ENCODE data around the gene TAS2R40.

GRCh38 chr7:143243614-143244013 is 21.8 kb downstream of the TAS2R40 start:
- TF ChIP-seq CTCF (IDR thresholded peaks at IDR 0.05; ENCODE audit: poor library complexity, severe bottlenecking): no peak
- TF ChIP-seq RAD21 (conservative IDR thresholded peaks at IDR 0.05): no peak
- TF ChIP-seq EZH2 (IDR thresholded peaks at IDR 0.05; ENCODE audit: borderline replicate concordance, insufficient read depth, low read length, poor library complexity, severe bottlenecking): no peak
- TF ChIP-seq TAF1 (IDR thresholded peaks at IDR 0.05; ENCODE audit: low read depth): no peak
- no peak for TF ChIP-seq EP300 (conservative IDR thresholded peaks at IDR 0.05; ENCODE audit: poor library complexity, severe bottlenecking)
- TF ChIP-seq SMC3 (conservative IDR thresholded peaks at IDR 0.05; ENCODE audit: poor library complexity): no peak
- no peak for TF ChIP-seq POLR2AphosphoS5 (IDR thresholded peaks at IDR 0.05)
- TF ChIP-seq REST (IDR thresholded peaks at IDR 0.05; ENCODE audit: borderline replicate concordance): no peak
